HCT116 (cell line): ENCODE data around the gene VWA3B. TPM values are rescaled to one million over a fixed set of nuclear protein-coding genes. Genes with fewer than 3 reads are reported as not detected.

Source experiments
- ATAC-seq: fragments of 200-7000 bp; cut with Tn5 transposase; 2 replicates; pipeline ENCODE4 v1.9.1; 2020; ENCODE audit warnings: mild to moderate bottlenecking, moderate library complexity
- BruUV-seq: library from RNA; stranded (reverse); fragments of 400-500 nt; replicated peaks from 2 replicates; lab custom pipeline; 2021; lab: Mats Ljungman, UMichigan
- CTCF ChIA-PET: fragments of 300-600 bp; sonication (Branson Sonifier 250); formaldehyde crosslinking; loops from one replicate; lab custom pipeline; 2021; ENCODE audit warnings: antibody characterized with exemption; lab: Charles Lee
- POLR2A ChIA-PET: fragments of 300-600, 350-600 bp; sonication (Branson Sonifier 250); formaldehyde crosslinking; loops from one replicate; lab custom pipeline; 2021; ENCODE audit warnings: antibody characterized with exemption; lab: Charles Lee
- RAD21 ChIA-PET, 2 experiments: fragments of 300-600 bp; sonication (Branson Sonifier 250); formaldehyde crosslinking; loops; one replicate each; lab custom pipeline; 2023; ENCODE audit warnings: low total read pairs in 2 of 2; ENCODE audit not compliant: uncharacterized antibody in 2 of 2, unreplicated experiment in 2 of 2, low non-redundant PET in 1 of 2; lab: Charles Lee
- DNase-seq: peaks from one replicate; pipeline ENCODE4 v3.0.0-alpha.2; 2010; ENCODE audit warnings: low read depth, low spot score
- H2AFZ ChIP-seq: fragments of 200-600 bp; shearing (Covaris generic), sonication (generic); 2 replicates; pipeline ENCODE4 v1.6.1; 2017; ENCODE audit warnings: low read depth, mixed run types, mixed read lengths, antibody characterized with exemption, low read length; ENCODE audit not compliant: poor library complexity, severe bottlenecking
- H3K27ac ChIP-seq: 2 replicates; pipeline ENCODE4 v1.5.1; 2012; ENCODE audit warnings: low read depth, low read length
- H3K27me3 ChIP-seq: fragments of 200-600 bp; sonication (generic); 2 replicates; pipeline ENCODE4 v1.6.1; 2016; ENCODE audit warnings: mixed run types, low read length, mixed read lengths; ENCODE audit not compliant: insufficient read depth
- H3K36me3 ChIP-seq, 2 experiments: fragments of 200-500 bp in 1 of 2; fragments of 200-600 bp in 1 of 2; sonication (Bioruptor generic) in 1 of 2; sonication (generic) in 1 of 2; 2 replicates each; pipeline versions ENCODE4 v1.5.1 to v1.6.1; 2014 to 2016; ENCODE audit warnings: low read length in 2 of 2, inconsistent platforms in 1 of 2, mixed read lengths in 1 of 2, mixed run types in 1 of 2; ENCODE audit not compliant: insufficient read depth in 2 of 2, control insufficient read depth in 1 of 2
- H3K4me1 ChIP-seq, 2 experiments: fragments of 200-600 bp in 1 of 2; sonication (generic) in 1 of 2; 2 replicates each; pipeline versions ENCODE4 v1.5.1 to v1.6.1; 2012 to 2017; ENCODE audit warnings: low read length in 2 of 2, inconsistent platforms in 1 of 2, mild to moderate bottlenecking in 1 of 2, mixed read lengths in 1 of 2, mixed run types in 1 of 2, moderate library complexity in 1 of 2; ENCODE audit not compliant: insufficient read depth in 2 of 2, control insufficient read depth in 1 of 2
- H3K4me2 ChIP-seq: fragments of 200-600 bp; sonication (generic); 2 replicates; pipeline ENCODE4 v1.6.1; 2017; ENCODE audit warnings: mixed run types, low read length, mixed read lengths
- H3K4me3 ChIP-seq, 2 experiments: fragments of 200-600 bp in 1 of 2; sonication (generic) in 1 of 2; replicated peaks in 1 of 2; 2 replicates each; pipeline ENCODE4 v1.5.1; 2011 to 2016; ENCODE audit warnings: low read length in 2 of 2, control low read depth in 1 of 2, low read depth in 1 of 2, mild to moderate bottlenecking in 1 of 2, mixed read lengths in 1 of 2, mixed run types in 1 of 2
- H3K79me2 ChIP-seq: fragments of 200-600 bp; sonication (generic); 2 replicates; pipeline ENCODE4 v1.6.1; 2017; ENCODE audit warnings: mild to moderate bottlenecking, mixed run types, low read length, moderate library complexity, mixed read lengths; ENCODE audit not compliant: insufficient read depth
- H3K9ac ChIP-seq: fragments of 200-600 bp; sonication (generic); 2 replicates; pipeline ENCODE4 v1.6.1; 2016; ENCODE audit warnings: low read length, mixed read lengths
- H3K9me2 ChIP-seq: fragments of 200-600 bp; sonication (generic), shearing (Covaris generic); 2 replicates; pipeline ENCODE4 v1.6.1; 2017; ENCODE audit warnings: mixed run types, mild to moderate bottlenecking, moderate library complexity; ENCODE audit not compliant: insufficient read depth
- H3K9me3 ChIP-seq, 2 experiments: fragments of 200-500 bp in 1 of 2; fragments of 200-600 bp in 1 of 2; sonication (Bioruptor generic) in 1 of 2; sonication (generic) in 1 of 2; 2 replicates each; pipeline ENCODE4 v1.6.1; 2014 to 2017; ENCODE audit warnings: low read length in 2 of 2, mixed read lengths in 2 of 2, inconsistent platforms in 1 of 2, low read depth in 1 of 2, mild to moderate bottlenecking in 1 of 2, mixed run types in 1 of 2, moderate library complexity in 1 of 2; ENCODE audit not compliant: control insufficient read depth in 1 of 2, insufficient read depth in 1 of 2
- H4K20me1 ChIP-seq: fragments of 200-600 bp; sonication (generic), shearing (Covaris generic); 2 replicates; pipeline ENCODE4 v1.6.1; 2017; ENCODE audit warnings: mixed run types, mild to moderate bottlenecking, moderate library complexity; ENCODE audit not compliant: insufficient read depth
- EGR1 ChIP-seq: IDR thresholded peaks from 2 replicates; pipeline ENCODE4 v1.6.1; 2012; ENCODE audit warnings: low read depth
- ELF1 ChIP-seq: IDR thresholded peaks from 2 replicates; pipeline ENCODE4 v1.6.1; 2012; ENCODE audit warnings: low read depth, borderline replicate concordance
- EZH2 ChIP-seq: fragments of 200-600 bp; sonication (generic); IDR thresholded peaks from 2 replicates; pipeline ENCODE4 v1.6.1; 2017; ENCODE audit warnings: antibody characterized with exemption, mixed run types
- FOSL1 ChIP-seq: IDR thresholded peaks from 2 replicates; pipeline ENCODE4 v1.6.1; 2012; ENCODE audit warnings: low read depth
- JUND ChIP-seq: IDR thresholded peaks from 2 replicates; pipeline ENCODE4 v1.6.1; 2012
- SIN3A ChIP-seq: IDR thresholded peaks from 2 replicates; pipeline ENCODE4 v1.6.1; 2012; ENCODE audit warnings: low read depth
- SP1 ChIP-seq: IDR thresholded peaks from 2 replicates; pipeline ENCODE4 v1.6.1; 2012; ENCODE audit warnings: low read depth
- SRF ChIP-seq: IDR thresholded peaks from 2 replicates; pipeline ENCODE4 v1.6.1; 2012; ENCODE audit warnings: low read depth
- ZNF274 ChIP-seq: fragments of 200-500 bp; sonication (Bioruptor generic); IDR thresholded peaks from 2 replicates; pipeline ENCODE4 v1.6.1; 2014; ENCODE audit warnings: mild to moderate bottlenecking, low read depth, low read length, inconsistent platforms
- intact Hi-C: fragments of 100-400 bp; cut with micrococcal nuclease; formaldehyde crosslinking; loops from 2 replicates; pipeline ENCODE4 v1.10.0; 2022
- total RNA-seq: library from RNA; stranded (reverse); gene quantifications from one replicate; pipeline ENCODE4 v1.2.1, GENCODE V29; 2021; ENCODE audit not compliant: unreplicated experiment
- TF ChIP-seq, protein P1 (sequence below): IDR thresholded peaks from 2 replicates; pipeline ENCODE4 v1.6.1; 2012
- TF ChIP-seq, protein P2 (sequence below): IDR thresholded peaks from 2 replicates; pipeline ENCODE4 v1.6.1; 2012

VWA3B gene
- total RNA-seq, 1 experiment from 2014 or later: 0.47 TPM

DNA sequence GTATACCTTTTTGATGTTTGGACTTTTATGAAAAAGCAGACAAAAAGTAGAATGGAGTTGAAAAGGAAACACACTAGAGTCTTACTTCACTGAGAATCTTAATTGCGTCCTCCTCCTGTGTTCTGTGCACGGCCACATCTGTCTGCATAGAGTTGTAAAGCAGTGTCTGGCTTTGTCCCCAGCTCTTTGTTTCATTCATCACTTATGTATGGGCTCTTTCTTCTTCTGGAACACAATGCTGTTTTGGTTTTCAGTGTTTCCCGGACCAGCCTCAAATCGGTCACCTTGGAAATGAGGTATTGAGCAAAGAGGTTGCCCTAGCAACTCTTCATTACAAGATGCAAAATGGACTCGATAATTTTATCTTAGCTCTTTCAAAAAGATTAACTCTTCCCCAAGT is 155.0 kb downstream of the VWA3B start:
- Histone ChIP-seq H2AFZ (no peak overlapping the region), H3K4me1 (no peaks in the 10 kb centered on the region), H3K4me2 (no peak overlapping the region), H3K9ac (no peak overlapping the region), H3K4me3 (no peak overlapping the region), H3K27ac (no peak overlapping the region), H3K9me2 (no peaks in the 10 kb centered on the region), H3K79me2 (no peaks in the 10 kb centered on the region), H4K20me1 (no peaks in the 10 kb centered on the region), H3K9me3 (0 out of 4 replicates have a peak, but pooled peaks cover 0 to 3% of the 10 kb centered on the region in 2 experiments), H3K36me3 (no peaks in the 10 kb centered on the region), H3K27me3 (no peaks in the 10 kb centered on the region)
- DNase-seq: no peak
- no peak for TF ChIP-seq SRF
- TF ChIP-seq JUND: no peak
- no peak for TF ChIP-seq EZH2
- TF ChIP-seq, protein P1, sequence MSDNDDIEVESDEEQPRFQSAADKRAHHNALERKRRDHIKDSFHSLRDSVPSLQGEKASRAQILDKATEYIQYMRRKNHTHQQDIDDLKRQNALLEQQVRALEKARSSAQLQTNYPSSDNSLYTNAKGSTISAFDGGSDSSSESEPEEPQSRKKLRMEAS: no peak
- no peak for TF ChIP-seq SIN3A
- no peak for TF ChIP-seq EGR1
- TF ChIP-seq ELF1: no peak
- no peak for TF ChIP-seq SP1
- ChIA-PET POLR2A (no interaction called here), CTCF (no interaction called here), RAD21 (no interaction called here)
- no TSS peak for BruUV-seq
- intact Hi-C loops: no loop called here
- no peak for ATAC-seq

DNA sequence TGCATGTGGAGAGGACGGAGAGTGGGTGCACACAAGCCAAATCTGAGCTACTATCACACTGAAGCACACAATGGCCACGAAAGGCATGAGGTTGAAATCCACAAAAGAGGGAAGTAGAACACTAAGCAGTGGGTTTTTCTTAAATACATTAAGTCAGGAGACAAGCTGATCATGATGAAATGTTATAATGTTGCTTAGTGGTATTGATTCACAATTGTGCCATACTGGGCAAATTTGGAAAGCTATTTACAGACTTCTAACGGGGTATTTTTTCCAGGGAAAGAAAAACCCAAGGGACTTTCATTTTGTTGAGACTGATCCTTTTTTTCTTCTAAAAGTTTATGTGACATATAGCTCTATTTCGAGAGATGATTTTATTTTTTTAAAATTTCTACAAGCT is 158.5 kb downstream of the VWA3B start:
- H4K20me1 ChIP-seq: no peaks in the 10 kb centered on the region
- DNase-seq: no peak
- H3K9me3 ChIP-seq: peaks cover 5 to 9% of the 10 kb centered on the region in 2 experiments
- H3K27ac ChIP-seq: no peak overlapping the region
- RAD21 ChIA-PET: no interaction called here
- H3K4me3 ChIP-seq: no peak overlapping the region
- H3K4me2 ChIP-seq: no peak overlapping the region
- H2AFZ ChIP-seq: no peak overlapping the region
- ATAC-seq: no peak
- TF ChIP-seq JUND: no peak
- TF ChIP-seq EGR1: no peak
- TF ChIP-seq SIN3A: no peak
- TF ChIP-seq, protein P2, sequence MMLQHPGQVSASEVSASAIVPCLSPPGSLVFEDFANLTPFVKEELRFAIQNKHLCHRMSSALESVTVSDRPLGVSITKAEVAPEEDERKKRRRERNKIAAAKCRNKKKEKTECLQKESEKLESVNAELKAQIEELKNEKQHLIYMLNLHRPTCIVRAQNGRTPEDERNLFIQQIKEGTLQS: no peak
- TF ChIP-seq FOSL1: no peak
- TF ChIP-seq SRF: no peak
- no peak for TF ChIP-seq ZNF274
- TF ChIP-seq, all 23 proteins: peak for 0
- Histone ChIP-seq H3K9ac (no peak overlapping the region), H3K27me3 (no peaks in the 10 kb centered on the region), H3K4me1 (no peaks in the 10 kb centered on the region), H3K9me2 (no peaks in the 10 kb centered on the region), H3K79me2 (no peaks in the 10 kb centered on the region), H3K36me3 (no peaks in the 10 kb centered on the region)
- POLR2A ChIA-PET: no interaction called here
- BruUV-seq: no TSS peak
- CTCF ChIA-PET: no interaction called here
- intact Hi-C loops: no loop called here
